GM19025 (cell line): Measurements from ENCODE around the gene NKG7.

Source experiments
- ATAC-seq: cut with Tn5 transposase; IDR thresholded peaks from one replicate; pipeline ENCODE4 v1.9.1; 2021; ENCODE audit warnings: mild to moderate bottlenecking, low read depth, moderate library complexity; ENCODE audit not compliant: unreplicated experiment

Gene NKG7

DNA sequence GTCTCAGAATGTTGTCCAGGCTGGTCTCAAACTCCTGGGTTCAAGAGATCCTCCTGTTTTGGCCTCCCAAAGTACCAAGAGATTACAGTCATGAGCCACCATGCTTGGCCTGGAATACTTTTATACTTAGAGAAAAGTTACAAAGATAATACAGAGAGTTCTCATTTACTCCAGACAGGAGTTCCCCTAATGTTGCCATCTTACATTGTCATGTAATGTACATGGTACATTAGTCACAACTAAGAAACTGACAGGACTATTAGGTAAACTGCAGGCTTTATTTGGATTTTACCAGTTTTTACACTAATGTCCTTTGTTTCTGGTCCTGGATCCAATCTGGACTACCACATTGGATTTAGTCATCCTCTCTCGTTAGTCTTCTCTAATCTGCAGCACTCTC is 20.2 kb upstream of the NKG7 start:
- no peak for ATAC-seq

DNA sequence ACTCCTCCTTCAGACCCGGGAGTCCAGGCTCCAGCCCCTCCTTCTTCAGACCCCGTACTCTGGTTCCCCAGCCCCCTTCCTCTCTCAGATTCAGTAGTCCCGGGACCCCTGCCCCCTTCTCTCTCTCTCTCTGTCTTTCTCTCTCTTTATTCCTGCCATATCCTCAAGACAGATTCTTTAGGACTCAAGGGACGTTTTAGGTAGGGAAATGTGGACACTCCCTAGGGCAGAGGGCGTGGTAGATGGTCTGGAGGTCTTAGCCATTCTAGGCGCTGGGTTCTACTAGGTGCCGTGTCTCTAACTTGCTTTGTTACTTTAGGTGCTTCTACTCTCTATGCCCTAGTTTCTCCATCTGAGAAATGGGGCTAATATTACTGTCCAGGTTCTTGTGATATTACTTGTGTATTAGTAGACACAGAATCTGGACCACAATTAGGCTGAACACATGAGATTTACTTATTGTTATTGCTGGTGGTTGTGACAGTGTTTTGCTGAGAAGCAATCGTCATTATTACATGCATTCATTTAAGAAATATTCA is 18.7 kb upstream of the NKG7 start:
- ATAC-seq, result no peak

DNA sequence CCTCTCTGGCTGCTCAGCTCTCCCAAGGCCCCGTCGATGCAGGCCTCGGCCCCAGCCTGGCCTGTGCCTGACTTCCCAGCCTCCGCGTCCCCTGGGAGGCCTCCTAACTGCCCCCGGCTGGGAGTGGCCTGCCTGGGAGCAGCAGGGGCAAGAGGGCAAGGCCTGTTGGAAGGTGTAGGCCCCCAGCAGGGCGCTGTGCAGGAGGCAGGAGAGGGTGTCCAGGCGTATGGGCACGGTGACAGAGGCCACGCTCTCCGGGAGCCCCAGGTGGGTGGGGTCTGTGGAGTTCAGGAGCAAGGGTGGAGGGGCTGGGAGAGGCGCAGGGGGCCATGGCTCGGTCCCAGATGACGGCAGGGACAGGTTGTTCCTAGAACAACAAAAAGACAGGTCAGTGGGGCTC is 16.7 kb upstream of the NKG7 start:
- no peak for ATAC-seq

DNA sequence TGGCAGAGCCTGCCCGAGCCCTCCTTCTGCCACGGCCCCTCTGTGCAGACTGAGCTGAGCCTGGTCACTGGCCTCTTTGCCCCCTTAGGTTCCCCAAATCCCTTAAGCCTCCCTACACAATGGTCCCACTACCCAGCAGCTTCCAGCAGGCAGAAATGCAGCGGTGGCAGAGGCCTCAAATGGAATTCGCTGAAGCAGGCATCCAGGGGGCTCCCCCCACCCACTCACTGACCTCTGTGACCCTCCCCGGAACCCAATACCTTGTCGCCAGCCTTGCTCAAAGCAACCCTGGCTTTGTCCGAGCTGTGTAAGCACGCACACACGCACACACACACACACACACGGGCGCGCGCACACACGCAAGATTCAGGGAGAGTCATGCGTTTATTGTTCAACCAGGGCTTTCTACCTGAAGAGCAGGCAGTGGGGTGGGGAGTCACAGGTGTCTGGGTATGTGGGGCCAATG is 15.5 kb upstream of the NKG7 start, which contains the start of gene LIM2:
LIM2 (minus strand) TSS at position 51 of the 466 bp plus-strand sequence. CDS start 531 bp downstream, outside the sequence.
- no peak for ATAC-seq

- ATAC-seq, result no peak
Measured at GRCh38 chr19:51386882-51387520, 14.5 kb upstream of the NKG7 start.

GRCh38 chr19:51382004-51382403 is 9.6 kb upstream of the NKG7 start:
- ATAC-seq, result no peak

GRCh38 chr19:51380379-51380778 is 7.9 kb upstream of the NKG7 start:
- ATAC-seq, result no peak

GRCh38 chr19:51377422-51377821 is 5.0 kb upstream of the NKG7 start:
- no peak for ATAC-seq

DNA sequence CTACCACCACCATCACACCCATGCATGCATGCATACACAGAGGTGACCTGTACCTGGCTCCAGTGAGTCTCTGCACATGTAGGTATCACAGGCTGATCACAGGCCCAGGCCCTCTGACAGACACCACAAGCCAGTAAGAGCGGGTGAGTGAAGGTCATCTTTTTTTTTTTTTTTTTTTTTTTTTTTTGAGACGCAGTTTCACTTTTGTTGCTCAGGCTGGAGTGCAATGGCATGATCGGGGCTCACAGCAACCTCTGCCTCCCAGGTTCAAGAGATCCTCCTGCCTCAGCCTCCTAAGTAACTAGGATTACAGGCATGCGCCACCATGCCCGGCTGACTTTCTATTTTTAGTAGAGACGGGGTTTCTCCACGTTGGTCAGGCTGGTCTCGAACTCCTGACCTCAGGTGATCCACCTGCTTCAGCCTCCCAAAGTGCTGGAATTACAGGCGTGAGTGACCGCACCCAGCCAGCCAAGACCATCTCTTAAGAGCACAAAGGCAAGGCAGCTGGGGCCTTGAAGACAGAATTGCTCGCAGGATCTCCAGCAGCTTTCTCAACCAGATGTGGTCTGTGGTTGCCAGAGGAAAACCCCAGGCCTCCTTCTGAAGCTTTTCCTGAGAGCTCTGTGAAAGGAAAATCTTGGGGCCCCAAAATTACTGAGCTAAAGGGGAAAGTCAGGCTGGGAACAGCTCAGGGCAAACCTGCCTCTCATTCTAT is 3.2 kb upstream of the NKG7 start:
- ATAC-seq, result no peak

DNA sequence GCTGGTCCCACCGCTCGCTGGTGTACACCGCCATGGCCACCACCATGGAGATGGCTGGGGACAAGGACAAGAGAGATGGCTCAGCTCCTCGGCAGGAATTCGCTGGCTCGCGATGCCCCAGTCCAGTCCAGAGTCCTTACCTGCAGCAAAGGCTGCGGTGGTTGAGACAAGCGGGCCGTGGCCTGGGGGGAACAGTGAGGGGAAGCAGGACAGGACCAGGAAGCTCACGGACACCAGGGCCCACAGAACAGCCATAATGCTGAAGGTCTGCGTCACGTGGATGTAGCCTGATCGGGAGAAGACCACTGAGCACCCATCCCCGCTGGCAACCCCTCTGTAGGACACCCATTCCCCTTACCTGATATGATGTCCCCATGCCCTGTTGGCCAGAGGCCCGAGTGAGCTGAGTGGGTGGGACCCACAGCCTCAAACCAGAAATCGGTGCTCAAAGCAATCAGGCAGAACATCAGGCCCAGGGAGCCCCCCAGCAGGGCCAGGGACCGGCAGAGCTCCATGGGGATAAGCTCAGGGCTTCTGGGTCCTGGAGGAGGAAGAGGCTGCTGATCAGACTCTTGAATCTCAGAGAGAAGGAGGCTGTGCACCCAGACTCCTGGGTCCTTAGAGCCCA is 319 bp downstream of the NKG7 start:
- no peak for ATAC-seq

- no peak for ATAC-seq
Measured at GRCh38 chr19:51371186-51371690, 1.2 kb downstream of the NKG7 start.

GRCh38 chr19:51370230-51370629 is 2.2 kb downstream of the NKG7 start:
- ATAC-seq, result no peak

GRCh38 chr19:51368366-51369282 is 3.8 kb downstream of the NKG7 start, which contains the start of gene CLDND2:
TSS of gene CLDND2 (minus strand) at chr19:51369003. CDS start at chr19:51368577, 426 bp downstream.
- no peak for ATAC-seq

DNA sequence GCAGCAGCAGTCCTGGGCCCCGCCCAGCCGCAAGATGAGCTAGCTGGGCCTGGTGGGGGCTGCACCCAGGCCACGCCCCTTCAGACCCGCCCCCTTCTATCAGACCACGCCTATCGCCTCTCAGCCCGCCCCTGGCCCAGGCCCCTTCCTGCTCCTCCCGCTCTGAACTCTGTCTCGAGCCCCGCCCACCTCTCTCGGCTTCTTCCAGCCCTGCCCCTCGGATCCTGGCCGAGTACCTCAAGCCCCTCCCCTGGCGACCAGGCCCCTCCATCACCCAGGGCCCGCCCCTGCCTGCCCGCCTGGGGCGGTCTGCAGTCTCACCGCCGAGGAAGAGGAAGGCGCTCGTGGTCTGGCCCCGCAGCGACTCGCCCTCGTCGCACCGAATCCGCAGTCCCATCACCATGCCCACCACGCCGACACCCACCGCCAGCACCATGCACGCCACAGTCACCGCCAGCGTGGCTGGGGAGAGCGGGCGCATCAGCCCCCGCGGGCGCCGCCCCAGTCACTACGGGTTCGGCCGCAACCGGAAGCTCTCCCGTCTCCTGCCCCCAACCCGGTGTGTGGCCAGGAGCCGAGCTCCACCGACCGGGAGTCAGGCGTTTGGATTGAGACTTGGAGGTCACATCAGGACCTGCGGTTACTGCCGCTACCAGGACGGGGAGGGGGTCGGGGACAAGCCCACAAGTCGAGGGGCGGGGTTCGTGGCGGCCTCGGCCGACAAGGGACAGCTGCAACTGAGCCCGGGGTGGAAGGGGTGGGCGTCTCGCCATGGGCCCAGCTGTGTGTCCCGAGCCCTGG is 4.7 kb downstream of the NKG7 start:
- ATAC-seq, result peak; percentile 78

GRCh38 chr19:51367255-51367564 is 5.2 kb downstream of the NKG7 start:
- ATAC-seq, result peak; percentile 9

DNA sequence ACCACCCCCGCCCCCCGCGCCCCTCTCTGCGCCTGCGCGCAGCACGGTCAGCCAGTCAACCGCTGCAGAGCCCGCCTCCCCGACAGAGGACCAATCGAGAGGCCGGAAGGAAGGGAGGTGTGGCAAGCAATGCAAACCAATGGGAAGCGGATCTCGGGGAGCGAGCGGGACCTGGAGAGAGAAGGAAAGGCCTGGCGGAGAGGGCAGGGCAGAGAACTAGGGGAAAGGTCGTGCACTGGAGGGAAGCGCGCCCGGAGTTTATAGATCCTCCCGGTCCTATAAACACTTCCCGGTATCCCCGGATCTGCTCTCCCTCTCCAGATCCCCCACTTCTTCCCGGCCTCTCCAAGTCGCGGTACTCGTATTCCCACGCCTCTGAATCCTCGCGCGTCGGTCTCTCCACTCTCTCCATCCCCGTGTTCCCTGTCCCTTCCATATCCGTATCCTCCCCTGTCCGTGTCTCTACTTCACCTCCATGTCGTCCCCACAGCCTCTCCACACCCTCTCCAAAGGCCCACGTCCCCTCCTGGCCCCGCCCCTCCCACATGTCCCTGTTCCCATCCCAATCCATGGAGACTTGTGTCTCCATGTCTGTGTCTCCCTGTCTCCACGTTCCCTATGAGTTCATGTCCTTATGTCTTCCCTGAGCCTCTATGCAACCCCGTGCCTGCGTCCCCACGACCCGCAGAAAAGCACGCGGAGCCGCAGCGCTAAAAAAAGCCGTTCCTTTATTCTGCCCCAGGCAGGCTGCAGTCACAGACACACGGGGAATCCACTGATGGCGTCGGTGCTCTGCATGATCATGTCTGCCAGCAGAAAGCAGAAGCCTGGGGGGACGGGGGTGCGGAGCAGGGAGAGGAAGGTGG is 5.8 kb downstream of the NKG7 start:
- ATAC-seq, result peak; percentile 46

DNA sequence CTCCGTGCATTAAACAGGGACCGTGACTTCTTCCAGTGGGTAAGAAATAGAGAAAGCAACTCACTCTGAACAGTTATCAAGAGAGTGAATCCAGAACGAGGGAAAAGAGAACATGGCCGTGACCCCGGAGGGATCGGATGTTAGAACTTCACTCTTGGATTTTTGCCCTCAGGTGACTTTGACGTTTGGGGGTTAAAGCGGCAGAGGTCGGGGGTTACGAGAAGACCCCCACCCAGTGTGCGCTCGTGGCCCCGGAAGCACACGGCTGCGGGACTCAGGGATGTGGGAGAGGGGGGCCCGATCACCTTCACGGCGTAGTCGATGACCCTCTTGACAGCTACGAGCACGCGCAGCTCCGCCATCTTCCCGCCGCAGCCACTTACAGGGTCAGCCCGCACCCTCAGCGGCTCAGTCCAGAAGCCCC is 6.5 kb downstream of the NKG7 start, which contains the start of gene ETFB:
ETFB (minus strand) TSS at position 424 of the 424 bp plus-strand sequence; CDS start at position 362, 62 bp downstream.
- ATAC-seq, result no peak
